CD4-positive, alpha-beta T cell treated with Interferon alpha-2 for 1 hour (primary cell): ENCODE data around the gene AQP12A.

Experiments used
- DNase-seq, 2 donors: peaks; one replicate each; pipeline ENCODE4 v3.0.0-alpha.2; 2020 to 2022

AQP12A gene

GRCh38 chr2:240747256-240747655, 55.6 kb downstream of the AQP12A start:
- DNase-seq = no peak
